Hepatocyte (in vitro differentiated cells): ENCODE results near the gene KDM8. TPM values are rescaled to one million over a fixed set of nuclear protein-coding genes. Genes with fewer than 3 reads are reported as not detected.
"Not testable (repeated sequence)": the region's sequence is repeated elsewhere in the genome, so short reads cannot be mapped to it uniquely, and the experiment has no call there.

Experiments used
- DNase-seq: peaks from one replicate; pipeline ENCODE4 v3.0.0-alpha.2; 2016; ENCODE audit warnings: low spot score
- H2AFZ ChIP-seq: fragments of 200-600 bp; sonication (generic); 2 replicates; pipeline ENCODE4 v1.6.0; 2016; ENCODE audit warnings: antibody characterized with exemption, mild to moderate bottlenecking
- H3K27ac ChIP-seq: fragments of 200-600 bp; sonication (generic); 2 replicates; pipeline ENCODE4 v1.5.1; 2016; ENCODE audit warnings: mild to moderate bottlenecking
- H3K27me3 ChIP-seq: fragments of 200-600 bp; sonication (generic); 2 replicates; pipeline ENCODE4 v1.6.1; 2016
- H3K36me3 ChIP-seq: fragments of 200-600 bp; sonication (generic); replicated peaks from 2 replicates; pipeline ENCODE4 v1.5.1; 2016; ENCODE audit warnings: low read depth; ENCODE audit not compliant: insufficient read depth
- H3K4me1 ChIP-seq: fragments of 200-600 bp; sonication (generic); 2 replicates; pipeline ENCODE4 v1.5.1; 2016; ENCODE audit warnings: mild to moderate bottlenecking, moderate library complexity; ENCODE audit not compliant: insufficient read depth
- H3K4me2 ChIP-seq: fragments of 200-600 bp; sonication (generic); 2 replicates; pipeline ENCODE4 v1.6.0; 2016
- H3K4me3 ChIP-seq: fragments of 200-600 bp; sonication (generic); 2 replicates; pipeline ENCODE4 v1.5.1; 2016; ENCODE audit warnings: mild to moderate bottlenecking
- H3K79me2 ChIP-seq: fragments of 200-600 bp; sonication (generic); 2 replicates; pipeline ENCODE4 v1.6.0; 2017; ENCODE audit warnings: mild to moderate bottlenecking
- H3K9me2 ChIP-seq: fragments of 200-600 bp; sonication (generic); replicated peaks from 2 replicates; pipeline ENCODE4 v1.6.0; 2017; ENCODE audit warnings: mild to moderate bottlenecking; ENCODE audit not compliant: insufficient read depth
- H3K9me3 ChIP-seq: fragments of 200-600 bp; sonication (generic); 2 replicates; pipeline ENCODE4 v1.5.1; 2016; ENCODE audit warnings: low read depth, mild to moderate bottlenecking
- H4K20me1 ChIP-seq: fragments of 200-600 bp; sonication (generic); 2 replicates; pipeline ENCODE4 v1.6.0; 2016; ENCODE audit warnings: mild to moderate bottlenecking; ENCODE audit not compliant: insufficient read depth, poor library complexity, severe bottlenecking
- CTCF ChIP-seq: fragments of 200-600 bp; sonication (generic); IDR thresholded peaks from 2 replicates; pipeline ENCODE4 v1.5.1; 2016; ENCODE audit warnings: antibody characterized with exemption, mild to moderate bottlenecking; ENCODE audit not compliant: poor library complexity
- EZH2 ChIP-seq: fragments of 200-600 bp; sonication (generic); IDR thresholded peaks from 2 replicates; pipeline ENCODE4 v1.6.1; 2016; ENCODE audit warnings: antibody characterized with exemption, mild to moderate bottlenecking, borderline replicate concordance
- EZH2phosphoT487 ChIP-seq: fragments of 200-600 bp; sonication (generic); IDR thresholded peaks from one replicate; pipeline ENCODE4 v1.6.1; 2018; ENCODE audit warnings: antibody characterized with exemption, mild to moderate bottlenecking, low read depth, moderate library complexity; ENCODE audit not compliant: unreplicated experiment, severe bottlenecking
- WGBS: methylation state at CpG from one replicate; pipeline ENCODE4 v1.1.6; 2016; ENCODE audit warnings: low lambda C conversion rate; ENCODE audit errors: missing lambda C conversion rate; 5-methylcytosine and 5-hydroxymethylcytosine counted together
- polyA plus RNA-seq: library from polyadenylated mRNA; unstranded; fragments of >200 nt; fragmentation: Nextera tagmentation; extraction: Ambion mirVana; gene quantifications from 2 replicates; pipeline ENCODE4 v1.2.1, GENCODE V29; 2016
- total RNA-seq: library from RNA; depleted of rRNA; stranded (reverse); fragments of >200 nt; gene quantifications from 2 replicates; pipeline ENCODE4 v1.2.3, GENCODE V29; 2014

Gene KDM8
- total and polyA plus RNA-seq, 2 experiments from 2014 or later = 7.2 to 9.7 TPM

- no peaks in the 10 kb centered on the region for H3K4me1 ChIP-seq
- no peak overlapping the region for H3K4me2 ChIP-seq
- 94% methylated on average over 12 of the region's 12 CpGs for WGBS
- no peaks in the 10 kb centered on the region for H3K9me3 ChIP-seq
- no peak overlapping the region for H3K4me3 ChIP-seq
- H3K79me2 ChIP-seq = no peaks in the 10 kb centered on the region
- TF ChIP-seq EZH2 (no peak), CTCF (no peak), EZH2phosphoT487 (no peak)
- no peak for DNase-seq
- no peaks in the 10 kb centered on the region for H3K36me3 ChIP-seq
- H3K27ac ChIP-seq = no peak overlapping the region
- no peaks in the 10 kb centered on the region for H3K27me3 ChIP-seq
- H4K20me1 ChIP-seq = no peaks in the 10 kb centered on the region
- H3K9me2 ChIP-seq = no peaks in the 10 kb centered on the region
- no peak overlapping the region for H2AFZ ChIP-seq
Measured at GRCh38 chr16:27198451-27199234, 4.7 kb upstream of the KDM8 start.

GRCh38 chr16:27199235-27199586, 4.1 kb upstream of the KDM8 start:
- H3K4me2 ChIP-seq = no peak overlapping the region

GRCh38 chr16:27199736-27200135, 3.6 kb upstream of the KDM8 start:
- Histone ChIP-seq H4K20me1 (no peaks in the 10 kb centered on the region), H3K9me3 (no peaks in the 10 kb centered on the region), H3K36me3 (no peaks in the 10 kb centered on the region), H2AFZ (no peak overlapping the region), H3K27ac (no peak overlapping the region), H3K79me2 (peaks cover 5% of the 10 kb centered on the region), H3K4me1 (peaks cover 6% of the 10 kb centered on the region), H3K9me2 (no peaks in the 10 kb centered on the region), H3K4me2 (no peak overlapping the region), H3K4me3 (no peak overlapping the region), H3K27me3 (no peaks in the 10 kb centered on the region)
- no peak for TF ChIP-seq CTCF
- TF ChIP-seq EZH2phosphoT487 = no peak
- TF ChIP-seq EZH2 = no peak
- WGBS = 65% methylated on average over 1 of the region's 1 CpG
- DNase-seq = no peak

More at GRCh38 chr16:27199235-27199586, 4.1 kb upstream of the KDM8 start:
- whole genome bisulfite sequencing = 88% methylated on average over 3 of the region's 3 CpGs
- H3K9me3 ChIP-seq = no peaks in the 10 kb centered on the region
- no peak overlapping the region for H3K4me3 ChIP-seq
- no peak for TF ChIP-seq EZH2phosphoT487
- no peak for TF ChIP-seq CTCF
- TF ChIP-seq EZH2 = no peak
- no peak for DNase-seq
- peaks cover under 1% of the 10 kb centered on the region for H3K4me1 ChIP-seq
- no peaks in the 10 kb centered on the region for H3K9me2 ChIP-seq
- no peaks in the 10 kb centered on the region for H3K79me2 ChIP-seq
- no peaks in the 10 kb centered on the region for H3K36me3 ChIP-seq
- no peak overlapping the region for H2AFZ ChIP-seq
- H3K27ac ChIP-seq = no peak overlapping the region
- H3K27me3 ChIP-seq = no peaks in the 10 kb centered on the region
- H4K20me1 ChIP-seq = no peaks in the 10 kb centered on the region

GRCh38 chr16:27200914-27201313, 2.4 kb upstream of the KDM8 start:
- DNase-seq = not testable (repeated sequence)
- WGBS = 89% methylated on average over 3 of the region's 3 CpGs

More at GRCh38 chr16:27200914-27201313, 2.4 kb upstream of the KDM8 start:
- not testable (repeated sequence) for H3K4me2 ChIP-seq, H3K27ac ChIP-seq, H3K9me2 ChIP-seq, H3K4me3 ChIP-seq, H2AFZ ChIP-seq, H3K9me3 ChIP-seq, H3K36me3 ChIP-seq, H3K27me3 ChIP-seq, H3K4me1 ChIP-seq, H4K20me1 ChIP-seq
- H3K79me2 ChIP-seq = peaks cover 15% of the 10 kb centered on the region
